Measurements from ENCODE around the gene RECQL5. TPM values are rescaled to one million over a fixed set of nuclear protein-coding genes. Genes with fewer than 3 reads are reported as not detected.
"Not testable (repeated sequence)": the region's sequence is repeated elsewhere in the genome, so short reads cannot be mapped to it uniquely, and the experiment has no call there.

RECQL5 gene
- total RNA-seq, 1 experiment from 2014 or later, result 19.6 TPM

DNA sequence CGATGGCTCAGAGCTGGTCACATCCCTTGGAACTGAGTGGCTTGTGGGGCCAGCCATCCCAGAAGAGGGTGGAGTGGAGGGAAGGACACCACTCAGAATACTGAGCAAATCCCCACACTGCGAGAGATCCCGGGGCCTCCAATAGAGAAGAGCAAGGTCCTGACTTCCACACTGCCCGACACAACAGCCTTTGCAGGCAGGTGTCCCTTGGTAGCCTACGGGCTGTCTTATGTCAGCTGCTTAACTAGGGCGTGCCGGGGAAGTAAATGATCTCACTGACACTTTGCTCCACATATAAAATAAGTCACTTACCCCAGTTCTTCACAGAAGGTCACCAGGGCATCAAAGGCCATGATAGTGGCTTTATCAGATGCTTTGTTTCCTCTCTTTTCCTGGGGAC is 16.1 kb downstream of the RECQL5 start:
- DNase-seq (ENCODE audit: low read depth), result no peak

DNA sequence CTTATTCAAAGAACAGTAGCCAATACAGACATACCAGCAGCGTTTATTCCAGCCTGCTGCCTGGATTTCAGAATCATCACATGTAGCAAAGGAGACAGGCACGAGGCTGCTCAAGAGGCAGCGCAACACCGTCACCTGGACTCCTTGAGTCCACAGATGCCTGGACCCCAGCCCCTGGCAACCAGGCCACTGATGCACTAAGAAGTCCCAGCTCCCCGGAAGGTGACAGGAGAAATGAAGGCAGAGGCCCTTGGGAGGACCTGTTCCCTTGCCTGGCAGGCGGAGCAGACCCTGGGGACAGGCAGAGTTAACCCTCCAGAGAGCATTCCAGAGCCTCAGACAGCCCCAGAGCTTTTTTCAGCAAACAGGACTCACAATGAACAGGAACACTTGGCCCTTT is 17.3 kb downstream of the RECQL5 start:
- no peak for DNase-seq (ENCODE audit: low read depth)

DNA sequence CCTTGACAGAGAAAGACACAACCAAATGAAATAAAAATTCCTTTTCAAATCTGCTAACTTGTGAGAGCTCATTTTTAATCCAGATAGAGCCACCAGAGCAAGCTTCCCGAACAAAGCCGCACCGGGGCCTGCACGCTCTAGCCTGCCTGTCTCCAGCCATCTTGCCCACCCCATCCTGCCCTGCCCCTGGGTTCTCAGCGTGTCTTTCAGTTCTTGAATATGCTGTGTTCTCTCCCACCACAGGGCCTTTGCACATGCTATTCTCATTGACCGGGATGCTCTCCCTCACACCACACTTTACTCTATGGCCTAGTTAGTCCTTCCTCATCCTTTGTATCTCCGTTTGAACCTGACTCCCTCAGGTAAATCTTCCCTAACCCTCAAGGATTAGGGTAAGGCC is 19.0 kb downstream of the RECQL5 start:
- DNase-seq (ENCODE audit: low read depth), result no peak

DNA sequence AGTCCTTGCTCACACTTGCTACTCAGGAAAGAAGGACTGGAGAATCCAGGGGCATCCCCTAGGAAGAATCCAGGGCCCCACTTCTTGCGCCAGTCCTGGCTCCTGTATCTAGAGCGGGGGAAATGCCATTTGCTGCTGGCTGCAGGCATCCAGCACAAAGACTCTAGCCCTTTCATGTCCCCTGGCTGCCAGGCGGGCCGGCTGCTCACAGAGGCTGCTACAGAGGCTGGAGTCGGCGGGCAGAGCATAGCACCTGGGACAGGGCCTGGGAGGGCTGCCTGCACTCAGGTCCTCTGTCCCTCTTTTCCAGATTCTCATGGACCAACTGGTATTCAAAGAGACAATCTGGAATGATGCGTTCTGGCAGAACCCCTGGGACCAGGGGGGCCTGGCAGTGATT is 19.9 kb downstream of the RECQL5 start:
- no peak for DNase-seq (ENCODE audit: low read depth)

- DNase-seq (ENCODE audit: low read depth), result no peak
These were observed 20.3 kb downstream of the RECQL5 start for GRCh38 chr17:75646638-75646992.

DNA sequence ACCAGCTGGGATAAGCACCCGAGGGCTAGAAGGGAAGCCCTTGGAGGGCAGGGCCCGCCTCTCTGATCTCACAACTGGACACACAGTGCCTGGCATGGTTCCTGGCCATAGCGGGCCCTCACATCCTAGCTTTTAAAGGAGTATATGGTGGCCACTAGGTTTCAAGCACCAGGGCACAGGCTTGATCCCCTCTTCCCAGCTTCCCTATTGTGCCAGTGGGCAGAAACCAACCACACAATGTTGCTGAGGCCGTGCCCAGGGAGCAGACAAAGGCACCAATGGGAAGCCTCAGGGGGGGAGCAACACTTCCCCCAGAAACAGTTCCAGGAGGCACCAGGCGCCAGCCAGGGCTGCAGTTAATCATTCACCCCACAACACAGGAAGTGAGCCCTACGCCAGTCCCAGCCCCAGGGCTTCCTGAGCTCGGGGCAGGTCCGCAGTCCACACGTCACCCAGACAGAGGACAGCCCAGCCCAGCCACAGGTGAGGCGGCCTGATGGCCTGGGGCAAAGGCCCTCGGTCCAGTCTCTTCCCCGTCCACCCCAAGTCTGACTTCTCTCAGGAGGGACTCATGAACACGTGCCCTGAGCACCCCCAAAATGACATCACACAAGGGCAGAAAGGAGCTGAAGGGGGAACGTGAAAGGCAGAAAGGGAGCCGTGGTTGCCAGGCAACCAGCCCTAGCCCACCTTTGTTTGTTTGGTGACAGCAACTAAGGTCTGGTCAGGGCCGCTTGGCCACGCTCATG is 20.9 kb downstream of the RECQL5 start:
- no peak for DNase-seq (ENCODE audit: low read depth)

- DNase-seq (ENCODE audit: low read depth), result no peak
These were observed 21.5 kb downstream of the RECQL5 start for GRCh38 chr17:75645501-75645888.

- DNase-seq (ENCODE audit: low read depth), result no peak
These were observed 23.3 kb downstream of the RECQL5 start for GRCh38 chr17:75643643-75644017.

DNA sequence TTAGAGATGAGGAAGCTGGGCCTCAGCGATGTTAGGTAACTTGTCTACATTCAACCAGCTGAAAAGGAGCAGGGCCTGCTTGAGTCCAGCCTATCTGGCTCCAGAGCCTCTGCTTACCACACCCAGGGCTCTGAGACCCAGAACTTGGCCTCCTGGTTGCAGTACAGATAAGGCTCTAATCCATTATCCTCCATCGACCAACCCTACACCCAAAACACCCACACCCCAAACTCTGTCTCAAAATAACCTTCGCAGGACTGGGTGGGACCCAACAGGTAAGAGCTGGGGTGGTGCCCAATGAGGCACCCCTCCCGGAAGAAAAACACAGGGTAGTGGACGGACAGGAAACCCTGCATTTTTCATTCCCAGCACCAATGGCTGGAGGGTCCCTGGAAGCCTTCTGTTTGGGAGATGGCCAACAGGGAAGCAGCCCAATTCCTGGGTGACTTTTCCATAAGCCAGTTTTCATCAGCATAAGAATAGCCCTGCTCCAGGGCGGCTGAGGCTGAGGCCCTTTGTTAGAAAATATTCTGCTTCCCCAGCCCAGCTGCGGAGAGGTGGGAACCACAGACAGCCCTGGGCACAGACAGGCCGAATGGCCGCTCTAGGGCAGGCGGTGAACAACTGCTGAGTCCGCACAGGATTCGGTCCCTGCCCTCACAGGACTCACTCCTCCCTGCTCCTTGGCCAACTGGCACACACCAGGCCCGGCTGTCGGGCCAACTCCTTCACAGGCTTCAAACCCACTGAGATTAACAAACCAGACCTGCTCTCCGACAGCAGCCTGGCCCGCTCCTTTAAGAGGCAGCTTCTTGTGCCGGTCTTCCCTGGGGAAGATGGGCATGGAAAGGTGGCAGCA is 23.9 kb downstream of the RECQL5 start:
- no peak for DNase-seq (ENCODE audit: low read depth)

- no peak for DNase-seq (ENCODE audit: low read depth)
These were observed 24.7 kb downstream of the RECQL5 start for GRCh38 chr17:75642182-75642783.

GRCh38 chr17:75641343-75641742 is 25.6 kb downstream of the RECQL5 start:
- no peak for DNase-seq (ENCODE audit: low read depth)

GRCh38 chr17:75640556-75641119 is 26.3 kb downstream of the RECQL5 start:
- no peak for DNase-seq (ENCODE audit: low read depth)

GRCh38 chr17:75639771-75640555 is 27.0 kb downstream of the RECQL5 start:
- DNase-seq (ENCODE audit: low read depth), result no peak

- DNase-seq (ENCODE audit: low read depth), result no peak
These were observed 27.6 kb downstream of the RECQL5 start for GRCh38 chr17:75639327-75639726.

DNA sequence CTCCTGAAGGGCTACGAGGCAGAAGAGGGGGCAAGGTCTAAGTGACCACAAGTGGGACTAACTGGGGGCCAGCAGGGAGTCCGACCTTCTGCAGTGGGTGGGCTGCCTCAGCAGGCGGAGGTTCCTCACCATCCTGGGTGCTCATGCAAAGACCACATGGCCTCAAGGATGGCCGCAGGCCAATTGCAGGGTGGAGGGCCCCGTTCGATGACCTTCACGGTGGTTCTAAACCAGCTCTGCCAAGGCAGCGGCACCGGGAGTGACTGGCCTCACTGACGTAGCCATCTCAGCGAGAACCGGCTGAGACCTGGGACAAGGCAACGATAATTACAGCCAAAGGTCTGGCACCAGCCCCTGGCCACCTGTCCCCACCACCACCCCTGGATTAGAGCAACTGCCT is 28.1 kb downstream of the RECQL5 start:
- DNase-seq (ENCODE audit: low read depth), result no peak

GRCh38 chr17:75638039-75638438 is 28.9 kb downstream of the RECQL5 start:
- DNase-seq (ENCODE audit: low read depth), result not testable (repeated sequence)

DNA sequence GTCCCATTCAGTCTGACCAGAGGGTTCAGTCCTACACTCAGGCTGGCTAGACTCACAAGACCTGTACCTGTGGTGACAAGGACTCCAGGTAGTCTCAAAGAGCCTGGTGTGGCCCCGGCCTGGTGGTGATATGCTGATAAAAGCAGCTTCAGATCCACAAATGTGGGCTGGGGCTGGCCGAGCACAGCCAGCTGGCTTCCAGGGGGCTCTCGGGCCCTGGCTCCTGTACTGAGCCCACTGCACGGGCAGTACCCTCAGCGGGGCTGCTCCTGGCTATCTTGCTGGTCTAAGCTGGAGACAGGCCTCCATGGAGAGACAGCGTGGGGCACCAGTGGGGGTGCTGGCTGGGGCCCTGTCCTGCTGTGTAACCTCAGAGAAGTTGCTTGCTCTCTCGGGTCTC is 29.4 kb downstream of the RECQL5 start:
- no peak for DNase-seq (ENCODE audit: low read depth)

DNA sequence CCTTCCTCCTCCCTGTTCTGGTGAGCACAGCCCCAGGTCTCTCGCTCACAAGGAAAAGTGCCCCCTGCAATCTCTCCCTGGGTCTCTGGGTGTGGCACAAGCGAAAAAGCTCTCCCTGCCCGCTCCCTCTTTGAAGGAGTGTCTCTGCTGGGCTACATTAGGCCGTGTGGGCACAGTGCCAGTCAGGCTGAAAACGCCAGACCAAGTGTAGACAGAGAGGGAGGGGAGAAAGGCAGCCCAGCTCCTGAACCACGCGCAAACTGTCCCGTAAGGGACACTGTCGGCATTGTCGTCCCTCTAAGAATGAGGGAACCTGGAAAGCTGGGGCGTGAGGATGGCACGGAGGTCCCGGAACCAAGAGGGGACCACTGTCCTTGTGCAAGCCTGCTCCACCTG is 29.8 kb downstream of the RECQL5 start:
- DNase-seq (ENCODE audit: low read depth), result no peak

DNA sequence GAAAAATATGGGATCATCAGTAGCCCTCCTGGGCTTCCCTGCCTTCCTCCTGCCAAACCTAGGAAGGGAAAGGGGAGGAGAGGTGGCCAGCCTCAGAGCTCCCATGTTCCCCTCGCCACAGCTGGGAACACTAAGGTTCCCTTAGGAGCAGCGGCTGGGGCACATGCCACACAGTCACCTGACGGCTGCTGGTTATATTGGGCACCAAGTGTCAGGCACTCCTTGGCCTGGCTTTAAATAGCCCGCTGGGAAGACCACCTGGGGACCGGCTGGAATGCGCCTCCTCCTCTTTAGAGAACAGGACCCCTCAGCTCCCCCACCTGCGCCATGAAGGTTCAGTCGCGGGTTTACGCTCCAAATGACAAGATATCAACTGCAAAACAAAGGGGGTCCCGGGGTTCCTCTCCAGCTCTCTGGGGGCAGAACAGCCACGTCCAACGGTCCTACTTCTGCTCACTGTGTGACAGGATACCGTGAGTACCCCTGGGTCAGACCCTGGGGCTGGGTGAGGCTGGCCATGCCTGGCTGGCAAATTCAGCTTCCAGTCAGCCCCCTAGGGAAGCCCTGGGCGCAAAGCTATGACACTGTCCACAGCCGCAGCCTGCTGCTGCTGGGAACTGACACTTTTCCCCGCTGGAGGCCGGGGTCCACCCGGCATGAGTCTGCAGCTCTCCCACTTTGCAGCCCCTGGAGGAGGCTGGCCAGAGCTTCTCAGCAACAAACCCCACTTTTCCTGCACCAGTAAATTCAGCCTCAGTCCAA is 30.4 kb downstream of the RECQL5 start:
- DNase-seq (ENCODE audit: low read depth), result no peak

- DNase-seq (ENCODE audit: low read depth), result no peak
These were observed 31.2 kb downstream of the RECQL5 start for GRCh38 chr17:75635610-75636202.
